Islet of Langerhans (tissue), 1 donor: ENCODE results near the gene UGT1A4.

Source experiments
- FAIRE-seq: peaks from one replicate; lab custom pipeline; 2011; peaks lifted over from hg19 to GRCh38; lab: Jason Lieb, UNC

The UGT1A4 gene

DNA sequence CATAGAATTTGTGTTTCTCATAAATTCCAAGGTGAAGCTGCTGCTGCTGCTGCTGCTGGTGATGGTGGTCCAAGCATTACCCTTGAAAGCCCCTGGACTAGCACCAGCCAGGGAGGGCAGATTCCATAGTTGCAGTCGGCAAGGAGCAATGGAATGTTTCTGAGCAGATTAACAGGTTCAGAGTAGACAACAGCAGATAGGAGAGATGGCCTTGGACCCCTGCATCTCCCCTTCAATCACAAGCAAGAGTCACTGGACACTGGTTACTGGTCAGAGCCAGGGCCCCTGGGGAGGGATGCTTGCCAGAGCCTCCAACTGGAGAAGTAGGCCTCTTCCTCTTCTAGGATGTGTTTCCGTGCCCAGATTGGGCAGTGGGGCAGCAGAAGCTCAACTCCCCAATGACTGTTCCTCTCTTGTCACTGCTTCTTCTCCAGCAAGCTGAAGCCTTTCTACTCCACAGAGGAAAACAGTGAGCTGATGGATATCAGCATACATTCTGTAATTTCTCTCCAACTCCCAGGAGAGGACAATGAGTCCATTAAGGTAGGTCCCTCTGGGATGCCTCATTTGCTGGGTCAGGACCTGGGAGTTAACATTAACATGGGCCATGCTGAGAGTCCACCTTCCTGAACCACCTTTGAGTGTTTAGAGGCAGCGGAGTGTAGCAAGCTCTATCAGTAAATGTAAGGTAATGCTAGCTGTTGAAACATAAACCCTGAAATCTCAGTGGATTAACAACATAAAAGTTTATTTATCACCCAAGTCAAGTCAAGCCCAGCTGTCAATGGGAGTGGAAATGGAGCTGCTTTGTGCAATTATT lies 94.9 kb downstream of the UGT1A4 start:
- no peak for FAIRE-seq

GRCh38 chr2:233814056-233814835 lies 95.7 kb downstream of the UGT1A4 start:
- FAIRE-seq, result no peak

GRCh38 chr2:233815861-233816260 lies 97.3 kb downstream of the UGT1A4 start:
- no peak for FAIRE-seq

DNA sequence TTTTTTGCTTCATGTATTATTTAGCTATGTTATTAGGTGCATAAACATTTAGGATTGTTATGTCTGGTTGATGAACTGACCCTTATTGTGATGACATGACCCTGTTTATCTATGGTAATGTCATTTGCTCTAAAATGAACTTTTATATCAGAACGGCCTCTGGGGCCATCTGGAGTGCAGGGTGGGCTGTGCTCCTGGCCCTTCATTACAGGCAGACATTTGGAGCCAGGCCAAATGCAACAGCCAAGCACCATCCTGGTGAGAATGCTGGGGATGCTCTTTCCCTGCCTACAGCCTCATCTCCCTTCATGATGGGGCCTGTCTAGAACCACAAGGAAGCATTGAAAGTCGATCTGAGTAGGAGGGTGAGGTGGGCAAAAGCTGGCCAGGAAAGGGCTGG lies 97.8 kb downstream of the UGT1A4 start:
- FAIRE-seq, result no peak

DNA sequence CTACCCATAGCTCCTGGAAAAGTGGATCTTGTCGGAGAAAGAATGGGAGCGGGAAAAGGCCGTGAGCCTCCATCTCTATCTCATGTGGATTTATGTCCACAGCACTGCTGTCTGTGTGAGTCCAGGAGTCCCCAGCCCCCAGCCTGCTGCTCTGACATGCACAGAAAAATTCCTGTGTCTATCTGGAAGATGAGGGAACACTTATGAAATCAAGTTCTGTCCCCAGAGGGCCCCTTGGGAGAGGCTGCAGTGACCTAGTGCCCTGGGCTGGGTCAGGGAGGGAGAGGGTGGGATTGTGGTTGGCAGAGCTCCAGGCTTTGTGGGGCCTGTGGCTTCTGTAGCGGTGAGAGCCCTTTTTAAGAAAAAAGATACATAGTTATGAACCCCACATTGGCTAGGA lies 98.2 kb downstream of the UGT1A4 start:
- FAIRE-seq, result no peak

GRCh38 chr2:233817361-233817911 lies 98.9 kb downstream of the UGT1A4 start:
- no peak for FAIRE-seq

DNA sequence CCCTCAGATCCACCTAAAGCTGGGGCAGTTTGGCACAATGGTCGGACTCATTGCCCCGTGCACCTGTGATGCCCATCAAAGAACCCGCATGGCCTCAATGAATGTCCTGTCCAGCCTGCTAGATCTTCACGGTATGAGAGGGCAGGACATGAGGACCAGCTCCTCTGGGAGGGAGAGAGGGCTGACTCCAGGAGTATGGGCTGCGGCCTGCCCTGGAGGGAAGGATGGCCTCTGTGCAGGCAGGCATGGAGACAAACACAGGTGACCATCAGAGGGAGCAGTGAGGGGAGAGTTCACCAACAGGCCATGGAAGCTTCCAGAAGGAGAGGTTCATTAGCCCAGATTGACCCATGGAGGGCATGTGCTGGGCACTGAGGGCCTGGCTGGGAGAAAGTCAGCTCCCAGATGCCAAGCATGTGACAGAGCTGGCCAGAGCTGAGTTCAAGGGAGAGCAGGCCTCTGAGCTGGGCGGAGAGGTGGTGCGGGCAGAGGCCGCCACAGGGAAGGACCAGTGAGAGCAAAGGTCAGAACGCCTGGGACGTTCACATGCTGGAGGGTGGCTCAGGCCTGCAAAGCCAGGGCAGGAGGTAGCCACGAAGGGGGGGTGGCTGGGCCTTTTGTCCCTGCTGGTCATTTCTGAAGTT lies 99.6 kb downstream of the UGT1A4 start:
- FAIRE-seq, result no peak

GRCh38 chr2:233818639-233819621 lies 100.4 kb downstream of the UGT1A4 start:
- FAIRE-seq, result no peak

GRCh38 chr2:233819884-233820773 lies 101.6 kb downstream of the UGT1A4 start:
- FAIRE-seq, result no peak

- no peak for FAIRE-seq
Observed at GRCh38 chr2:233820774-233821105, 102.2 kb downstream of the UGT1A4 start.

- no peak for FAIRE-seq
Observed at GRCh38 chr2:233821196-233821595, 102.7 kb downstream of the UGT1A4 start.

- FAIRE-seq, result no peak
Observed at GRCh38 chr2:233821709-233822100, 103.2 kb downstream of the UGT1A4 start.

DNA sequence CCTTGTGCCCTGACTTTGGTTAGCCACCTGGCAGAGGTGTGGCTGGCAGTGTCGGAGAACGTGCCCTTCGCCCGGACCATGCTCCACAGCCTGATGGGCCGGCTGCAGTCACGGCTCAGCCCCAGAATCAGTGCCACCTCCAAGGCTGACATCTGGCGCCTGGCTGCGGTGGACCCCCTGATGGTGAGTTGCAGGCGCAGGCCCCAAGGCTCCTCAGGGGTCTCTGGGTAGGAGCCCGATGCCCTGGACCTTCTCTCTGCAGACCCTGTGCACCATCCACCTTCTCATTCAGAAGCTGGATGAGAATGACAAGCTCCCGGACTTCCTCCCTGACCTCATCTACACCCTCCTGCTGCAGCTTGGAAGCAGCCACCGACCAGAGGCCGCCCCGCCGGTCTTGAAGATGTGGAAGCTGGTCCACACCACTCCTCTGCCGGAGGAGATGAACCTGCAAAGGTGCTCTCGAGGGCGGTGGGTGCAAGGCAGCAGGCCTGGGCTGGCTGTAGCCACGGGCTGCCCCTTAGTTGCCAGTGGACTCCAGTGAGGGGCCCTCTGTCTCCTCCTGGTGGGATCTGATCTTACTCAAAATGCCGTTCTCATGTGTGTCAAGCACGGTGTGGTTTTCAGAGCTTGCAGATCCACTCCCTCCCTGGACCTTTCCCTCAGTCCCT lies 103.7 kb downstream of the UGT1A4 start:
- FAIRE-seq, result no peak
